GM10248 (cell line): ENCODE results near the gene GCC1.

ENCODE experiments used
- CTCF ChIA-PET: fragments of 300-600 bp; sonication (Branson Sonifier 250); formaldehyde crosslinking; extraction: SDS; loops from one replicate; lab custom pipeline; 2021; ENCODE audit warnings: antibody characterized with exemption; lab: Yijun Ruan, JAX
- POLR2A ChIA-PET: fragments of 350-650 bp; sonication (Branson Sonifier 250); formaldehyde crosslinking; extraction: SDS; loops from one replicate; lab custom pipeline; 2020; ENCODE audit warnings: antibody characterized with exemption; lab: Yijun Ruan, JAX
- DNase-seq: peaks from one replicate; pipeline ENCODE4 v3.0.0; 2012; ENCODE audit errors: extremely low spot score
- TF ChIP-seq, protein P1 (sequence below): IDR thresholded peaks from 2 replicates; pipeline ENCODE4 v1.5.1; 2012; ENCODE audit warnings: mild to moderate bottlenecking, low read depth; ENCODE audit errors: extremely low read depth, missing control alignments, control extremely low read depth

Gene GCC1

DNA sequence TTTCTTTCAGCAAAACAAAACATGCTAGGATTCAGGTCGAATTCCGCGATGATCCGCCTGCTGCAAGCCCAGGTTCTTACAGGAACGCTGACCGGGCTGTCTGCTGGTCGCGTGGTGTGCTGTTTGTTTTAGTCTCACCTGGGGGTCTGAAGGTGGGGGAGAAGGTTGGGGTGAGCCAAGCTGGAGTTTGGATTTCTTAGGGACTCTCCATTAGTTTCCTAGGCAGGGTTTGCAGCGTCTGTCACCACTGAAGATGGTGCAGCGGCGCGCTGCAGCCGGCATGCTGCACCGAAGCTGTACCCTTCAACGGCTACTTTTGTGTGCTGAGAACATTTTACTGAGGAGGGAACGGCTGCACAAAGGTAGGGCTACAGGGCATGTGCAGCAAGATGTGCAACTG, 48.7 kb downstream of the GCC1 start:
- no peak for DNase-seq
- TF ChIP-seq, protein P1, sequence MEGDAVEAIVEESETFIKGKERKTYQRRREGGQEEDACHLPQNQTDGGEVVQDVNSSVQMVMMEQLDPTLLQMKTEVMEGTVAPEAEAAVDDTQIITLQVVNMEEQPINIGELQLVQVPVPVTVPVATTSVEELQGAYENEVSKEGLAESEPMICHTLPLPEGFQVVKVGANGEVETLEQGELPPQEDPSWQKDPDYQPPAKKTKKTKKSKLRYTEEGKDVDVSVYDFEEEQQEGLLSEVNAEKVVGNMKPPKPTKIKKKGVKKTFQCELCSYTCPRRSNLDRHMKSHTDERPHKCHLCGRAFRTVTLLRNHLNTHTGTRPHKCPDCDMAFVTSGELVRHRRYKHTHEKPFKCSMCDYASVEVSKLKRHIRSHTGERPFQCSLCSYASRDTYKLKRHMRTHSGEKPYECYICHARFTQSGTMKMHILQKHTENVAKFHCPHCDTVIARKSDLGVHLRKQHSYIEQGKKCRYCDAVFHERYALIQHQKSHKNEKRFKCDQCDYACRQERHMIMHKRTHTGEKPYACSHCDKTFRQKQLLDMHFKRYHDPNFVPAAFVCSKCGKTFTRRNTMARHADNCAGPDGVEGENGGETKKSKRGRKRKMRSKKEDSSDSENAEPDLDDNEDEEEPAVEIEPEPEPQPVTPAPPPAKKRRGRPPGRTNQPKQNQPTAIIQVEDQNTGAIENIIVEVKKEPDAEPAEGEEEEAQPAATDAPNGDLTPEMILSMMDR: no peak
- POLR2A ChIA-PET: no interaction called here
- CTCF ChIA-PET: no interaction called here

DNA sequence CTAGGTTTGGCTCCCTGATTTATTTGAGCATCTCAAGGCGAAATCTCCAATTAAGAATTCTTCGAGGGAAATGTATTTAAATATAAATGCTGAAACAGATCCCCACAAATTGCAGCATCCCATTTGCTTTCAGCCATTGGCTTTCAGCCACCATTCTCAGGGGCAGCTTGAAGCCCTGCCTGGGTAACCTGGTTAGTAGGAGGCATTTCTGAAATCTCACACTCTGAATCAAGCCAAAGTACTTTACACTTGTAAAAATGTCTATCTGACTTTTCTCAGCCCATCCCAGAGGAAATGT, 49.1 kb downstream of the GCC1 start:
- TF ChIP-seq, protein P1: no peak
- ChIA-PET POLR2A (no interaction called here), CTCF (interaction anchor here (1.1 kb wide), 1 partner anchor 24 kb away, joined by 3 read pairs; no protein-coding TSS in a partner anchor)
- DNase-seq: no peak

DNA sequence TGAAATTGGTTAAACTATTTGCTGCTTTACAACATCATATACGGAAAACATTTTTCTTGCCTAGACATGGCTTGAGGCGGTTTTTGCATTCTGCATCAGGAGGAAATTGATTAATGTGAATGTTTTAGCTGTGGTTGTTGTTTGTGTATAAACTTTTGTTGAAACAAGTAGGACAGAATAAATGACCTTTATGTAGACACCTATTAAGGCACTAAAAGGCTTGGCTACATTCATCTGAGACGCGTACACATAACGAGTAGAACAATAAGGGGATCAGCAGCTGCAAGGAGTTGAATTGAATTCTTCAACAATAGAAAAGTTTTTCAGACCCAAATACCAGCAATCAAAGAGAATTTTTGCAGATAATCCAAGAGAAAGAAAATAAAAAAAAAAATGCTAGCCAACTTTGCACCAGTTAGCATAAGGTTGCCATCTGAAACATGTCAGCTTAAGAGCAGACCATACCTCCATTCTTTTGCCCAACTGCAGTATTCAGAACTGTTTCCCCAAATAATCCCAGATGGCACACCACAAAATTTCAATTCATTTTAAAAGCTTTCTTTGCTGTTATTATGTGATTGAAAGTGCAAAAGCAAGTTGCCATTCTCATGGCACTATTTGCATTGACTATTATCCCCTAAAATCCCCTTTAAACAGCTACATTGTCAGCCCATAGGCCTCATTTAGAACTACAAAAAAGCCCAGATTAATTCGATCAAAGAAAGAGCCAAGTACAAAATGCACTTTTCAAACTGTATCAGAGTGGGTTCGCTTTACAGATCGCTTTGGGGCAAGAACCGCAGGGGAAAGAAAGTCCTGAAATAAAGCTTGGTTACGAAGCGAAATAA, 49.6 kb downstream of the GCC1 start:
- no peak for DNase-seq
- ChIA-PET CTCF (interaction anchor here (1.1 kb wide), 1 partner anchor 25 kb away, joined by 3 read pairs; no protein-coding TSS in a partner anchor), POLR2A (no interaction called here)
- TF ChIP-seq, protein P1: no peak

DNA sequence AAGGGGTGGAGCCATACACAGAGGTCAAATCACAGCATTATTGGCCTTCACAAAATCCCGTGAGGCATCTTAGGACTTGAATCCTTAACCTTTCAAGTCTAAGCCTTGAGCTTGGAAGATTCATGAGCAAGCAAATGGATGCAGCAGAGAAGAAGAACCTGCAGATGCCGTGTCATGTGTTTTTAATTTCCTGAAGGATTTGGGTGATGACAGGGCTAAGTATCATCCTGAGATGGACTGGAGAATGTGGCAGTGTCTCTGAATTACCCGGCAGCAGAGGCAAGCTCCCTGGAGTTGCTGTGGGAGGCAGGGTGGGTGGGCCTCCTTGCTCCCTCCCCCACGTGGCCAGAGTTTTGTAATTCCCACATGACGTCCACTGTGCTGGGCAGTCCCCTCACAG, 50.8 kb downstream of the GCC1 start:
- POLR2A ChIA-PET: no interaction called here
- DNase-seq: no peak
- CTCF ChIA-PET: no interaction called here
- TF ChIP-seq, protein P1: no peak

DNA sequence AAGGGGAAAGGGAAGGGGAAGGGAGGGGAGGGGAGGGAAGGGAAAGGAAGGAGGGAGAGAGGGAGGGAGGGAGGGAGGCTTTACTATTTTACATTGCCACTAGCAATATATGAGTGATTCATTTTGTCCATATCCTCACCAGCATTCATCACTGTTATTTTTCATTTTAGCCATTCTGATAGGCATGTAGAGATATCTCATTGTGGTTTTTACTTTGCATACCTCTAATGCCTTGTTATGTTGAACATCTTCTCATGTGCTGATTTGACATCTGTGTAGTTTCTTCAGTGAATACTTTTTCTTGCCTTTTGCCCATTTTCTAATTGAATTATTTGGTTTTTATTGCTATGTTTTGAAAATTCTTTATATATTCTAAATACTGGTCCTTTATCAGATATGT, 52.7 kb downstream of the GCC1 start:
- TF ChIP-seq, protein P1: no peak
- POLR2A ChIA-PET: no interaction called here
- CTCF ChIA-PET: no interaction called here
- DNase-seq: no peak

DNA sequence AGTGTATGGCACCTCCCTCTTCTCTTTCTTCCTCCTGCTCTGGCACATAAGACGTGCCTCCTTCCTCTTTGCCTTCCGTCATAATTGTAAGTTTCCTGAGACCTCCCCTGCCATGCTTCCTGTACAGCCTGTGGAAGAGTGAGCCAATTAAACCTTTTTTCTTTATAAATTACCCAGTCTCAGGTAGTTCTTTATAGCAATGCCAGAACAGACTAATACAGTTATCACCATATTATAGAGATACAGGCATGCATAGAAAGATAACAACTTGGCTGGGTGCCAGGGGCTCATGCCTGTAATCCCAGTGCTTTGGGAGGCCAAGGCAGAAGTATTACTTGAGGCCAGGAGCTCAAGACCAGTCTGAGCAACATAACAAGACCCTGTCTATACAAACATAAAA, 53.2 kb downstream of the GCC1 start:
- POLR2A ChIA-PET: no interaction called here
- CTCF ChIA-PET: no interaction called here

More for the DNA sequence above, 53.2 kb downstream of the GCC1 start:
- DNase-seq: no peak
- TF ChIP-seq, protein P1: no peak
